Suppressor macrophage treated with lipopolysaccharide for 1 hour (primary cell): ENCODE measurements around the gene FAM131B.
A peak's percentile ranks its signal among the peaks of the same experiment; 100 is the strongest.
"Not testable (repeated sequence)": the region's sequence is repeated elsewhere in the genome, so short reads cannot be mapped to it uniquely, and the experiment has no call there.

Experiments
- DNase-seq, 3 donors: peaks; one replicate each; pipeline ENCODE4 v3.0.0-alpha.2; 2020 to 2022

FAM131B gene

GRCh38 chr7:143362131-143363015 is at the start of gene FAM131B:
TSS of gene FAM131B (minus strand) at chr7:143362713. CDS start at chr7:143362603, 110 bp downstream.
- peak in 1 of 3 donors; percentile 54 for DNase-seq

GRCh38 chr7:143411976-143412708 is 49.6 kb upstream of the FAM131B start:
- no peak for DNase-seq

GRCh38 chr7:143410521-143411004 is 48.0 kb upstream of the FAM131B start:
- DNase-seq = peak; percentile 58 to 87 (median 74)

- DNase-seq = peak in 2 of 3 donors; percentile 39 to 49
These were observed 46.4 kb upstream of the FAM131B start, which contains the start of gene EPHA1 for GRCh38 chr7:143408686-143409561. TSS of gene EPHA1 (minus strand) at chr7:143408856. CDS start at chr7:143408805, 51 bp downstream.

- DNase-seq = no peak
These were observed 45.8 kb upstream of the FAM131B start for GRCh38 chr7:143408252-143408685.

GRCh38 chr7:143407287-143408251 is 45.1 kb upstream of the FAM131B start:
- DNase-seq = peak; percentile 49 to 57 (median 54)

- no peak for DNase-seq
These were observed 43.5 kb upstream of the FAM131B start for GRCh38 chr7:143406002-143406357.

- DNase-seq = no peak
These were observed 42.9 kb upstream of the FAM131B start for GRCh38 chr7:143405173-143406001.

GRCh38 chr7:143402233-143402632 is 39.7 kb upstream of the FAM131B start:
- DNase-seq = not testable (repeated sequence)

GRCh38 chr7:143401265-143401664 is 38.8 kb upstream of the FAM131B start:
- no peak for DNase-seq

GRCh38 chr7:143399642-143400041 is 37.1 kb upstream of the FAM131B start:
- no peak for DNase-seq

GRCh38 chr7:143399151-143399550 is 36.6 kb upstream of the FAM131B start:
- DNase-seq = no peak

GRCh38 chr7:143398616-143399015 is 36.1 kb upstream of the FAM131B start:
- no peak for DNase-seq

GRCh38 chr7:143397710-143398530 is 35.4 kb upstream of the FAM131B start:
- DNase-seq = no peak

GRCh38 chr7:143396625-143397556 is 34.4 kb upstream of the FAM131B start:
- no peak for DNase-seq

GRCh38 chr7:143396182-143396581 is 33.7 kb upstream of the FAM131B start:
- no peak for DNase-seq

- DNase-seq = peak; percentile 57 to 60 (median 58)
These were observed 33.0 kb upstream of the FAM131B start for GRCh38 chr7:143395187-143396149.
